Measurements from ENCODE around the gene PLD4.
A peak's percentile ranks its signal among the peaks of the same experiment; 100 is the strongest.

PLD4 gene

DNA sequence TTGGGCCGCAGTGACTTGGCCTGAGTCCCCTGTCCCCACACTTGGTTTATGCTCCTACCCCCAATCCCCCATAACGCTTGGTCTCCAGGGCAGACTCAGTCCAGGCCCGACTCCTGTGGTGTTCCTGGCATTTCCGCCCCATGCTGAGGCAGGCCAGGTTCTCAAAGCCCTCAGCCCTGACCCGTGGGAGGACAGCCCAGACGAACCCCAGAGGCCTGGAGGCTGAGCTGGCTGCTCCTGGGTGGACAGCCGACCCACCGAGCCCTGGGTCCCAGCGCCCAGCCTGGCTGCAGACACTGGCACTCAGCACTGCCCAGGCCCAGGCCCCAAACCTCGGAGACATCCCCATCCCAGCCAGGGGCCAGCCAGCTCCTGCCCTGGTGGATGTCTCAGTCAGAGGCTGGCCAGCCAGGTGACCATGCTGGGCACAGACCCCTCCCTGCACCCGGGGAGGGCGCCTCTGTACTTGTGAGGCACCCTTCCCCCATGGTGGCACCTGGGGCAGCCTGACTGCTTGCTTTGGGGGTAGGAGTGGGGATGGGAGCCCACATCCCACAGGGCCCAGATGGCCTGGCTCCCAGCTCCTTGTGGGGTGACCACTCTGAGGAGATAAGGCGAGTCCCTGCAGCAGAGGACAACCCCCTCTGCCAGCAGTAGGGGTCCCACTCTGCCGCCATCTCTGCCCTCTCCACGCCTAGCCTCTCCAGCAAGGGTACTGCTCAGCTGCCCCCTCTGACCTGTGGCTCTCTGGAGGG is 1.4 kb downstream of the PLD4 start:
- H3K27ac ChIP-seq = no peak overlapping the region
- no peak for DNase-seq (ENCODE audit: low read depth, low spot score)

GRCh38 chr14:104926619-104927431 is 2.1 kb downstream of the PLD4 start:
- no peak overlapping the region for H3K27ac ChIP-seq
- DNase-seq (ENCODE audit: low read depth, low spot score) = no peak

GRCh38 chr14:104927432-104927816 is 2.7 kb downstream of the PLD4 start:
- DNase-seq (ENCODE audit: low read depth, low spot score) = no peak
- H3K27ac ChIP-seq = no peak overlapping the region

DNA sequence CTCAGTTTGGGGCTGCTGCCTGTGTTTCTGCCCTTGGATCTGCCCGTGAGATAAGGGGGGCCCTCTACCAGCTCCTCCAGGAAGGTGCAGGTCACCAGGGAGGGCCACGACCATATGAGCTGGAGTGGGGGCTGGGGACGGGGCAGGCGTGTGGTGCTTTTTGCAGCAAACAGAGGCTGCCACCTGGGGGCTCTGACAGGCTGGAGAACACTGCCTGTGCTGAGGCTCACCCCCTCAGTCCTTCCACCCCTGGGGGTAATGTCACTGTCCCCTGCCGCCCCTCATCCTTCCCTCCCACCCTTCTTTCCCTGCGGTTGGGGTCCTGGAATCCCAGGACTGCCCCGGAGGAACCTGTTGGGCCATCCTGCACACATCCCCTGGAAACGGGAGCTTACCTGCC is 3.2 kb downstream of the PLD4 start:
- no peak for DNase-seq (ENCODE audit: low read depth, low spot score)
- H3K27ac ChIP-seq = no peak overlapping the region

DNA sequence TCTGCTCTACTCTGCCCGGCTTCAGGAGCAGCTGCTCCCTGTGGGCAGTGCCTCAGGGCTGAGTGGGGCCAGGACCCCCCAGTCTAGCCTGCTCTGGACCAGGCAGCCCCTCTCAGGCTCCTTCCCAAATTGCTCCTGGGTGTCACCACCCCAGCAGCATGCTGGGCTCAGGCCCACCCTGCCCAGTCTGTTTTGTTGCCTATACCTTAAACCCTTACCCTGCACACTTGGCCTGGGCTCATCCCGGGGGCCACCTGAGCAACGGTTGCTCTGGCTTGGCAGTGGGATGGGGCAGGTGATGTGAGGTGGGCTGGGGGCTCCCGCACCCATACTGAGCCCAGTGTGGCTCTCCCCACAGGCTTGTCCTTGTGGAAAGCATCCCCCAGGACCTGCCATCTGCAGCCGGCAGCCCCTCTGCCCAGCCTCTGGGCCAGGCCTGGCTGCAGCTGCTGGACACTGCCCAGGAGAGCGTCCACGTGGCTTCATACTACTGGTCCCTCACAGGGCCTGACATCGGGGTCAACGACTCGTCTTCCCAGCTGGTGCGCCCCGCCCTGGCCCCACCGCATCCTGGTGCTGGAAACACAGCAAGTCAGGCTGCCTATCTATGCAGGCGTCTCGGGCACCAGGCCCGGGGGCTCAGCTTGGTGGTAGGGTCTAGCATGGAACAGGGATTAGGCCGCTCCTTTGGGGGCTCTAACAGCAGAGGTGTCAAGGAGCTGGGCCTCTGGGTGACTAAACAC is 3.9 kb downstream of the PLD4 start:
- H3K27ac ChIP-seq = no peak overlapping the region
- no peak for DNase-seq (ENCODE audit: low read depth, low spot score)

GRCh38 chr14:104929268-104930230 is 4.9 kb downstream of the PLD4 start:
- no peak overlapping the region for H3K27ac ChIP-seq
- DNase-seq (ENCODE audit: low read depth, low spot score) = no peak

DNA sequence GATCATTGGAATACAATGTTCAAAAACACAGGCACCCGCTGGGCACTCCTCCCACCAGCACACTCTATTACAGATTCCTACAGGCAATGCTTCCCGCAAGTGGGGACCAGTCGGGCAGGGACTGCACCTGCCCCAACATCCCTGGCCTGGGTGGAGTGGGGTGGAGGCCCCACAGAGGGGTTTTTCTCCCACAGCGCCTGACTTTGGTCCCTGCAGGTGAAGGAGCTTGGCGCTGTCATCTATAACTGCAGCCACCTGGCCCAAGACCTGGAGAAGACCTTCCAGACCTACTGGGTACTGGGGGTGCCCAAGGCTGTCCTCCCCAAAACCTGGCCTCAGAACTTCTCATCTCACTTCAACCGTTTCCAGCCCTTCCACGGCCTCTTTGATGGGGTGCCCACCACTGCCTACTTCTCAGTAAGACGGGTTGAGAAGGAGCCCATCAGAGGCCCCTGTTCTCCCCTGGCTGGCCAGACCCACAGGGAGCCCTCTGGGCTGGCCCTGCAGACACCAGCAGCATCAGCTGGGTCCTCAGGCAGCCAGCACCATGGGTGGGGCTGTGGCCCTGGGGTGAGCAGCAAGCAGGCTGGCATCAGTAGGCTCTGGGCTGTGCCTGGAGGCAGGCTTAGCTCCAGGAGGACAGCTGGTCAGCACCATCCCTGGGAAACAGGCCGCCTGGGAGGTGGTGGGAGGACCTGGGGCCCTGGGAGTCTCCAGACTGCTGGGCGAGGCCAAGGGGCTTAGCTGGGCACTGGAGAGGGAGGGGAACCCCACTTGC is 6.0 kb downstream of the PLD4 start:
- DNase-seq (ENCODE audit: low read depth, low spot score) = no peak
- no peak overlapping the region for H3K27ac ChIP-seq

GRCh38 chr14:104931304-104931770 is 6.7 kb downstream of the PLD4 start:
- DNase-seq (ENCODE audit: low read depth, low spot score) = no peak
- H3K27ac ChIP-seq = no peak overlapping the region

DNA sequence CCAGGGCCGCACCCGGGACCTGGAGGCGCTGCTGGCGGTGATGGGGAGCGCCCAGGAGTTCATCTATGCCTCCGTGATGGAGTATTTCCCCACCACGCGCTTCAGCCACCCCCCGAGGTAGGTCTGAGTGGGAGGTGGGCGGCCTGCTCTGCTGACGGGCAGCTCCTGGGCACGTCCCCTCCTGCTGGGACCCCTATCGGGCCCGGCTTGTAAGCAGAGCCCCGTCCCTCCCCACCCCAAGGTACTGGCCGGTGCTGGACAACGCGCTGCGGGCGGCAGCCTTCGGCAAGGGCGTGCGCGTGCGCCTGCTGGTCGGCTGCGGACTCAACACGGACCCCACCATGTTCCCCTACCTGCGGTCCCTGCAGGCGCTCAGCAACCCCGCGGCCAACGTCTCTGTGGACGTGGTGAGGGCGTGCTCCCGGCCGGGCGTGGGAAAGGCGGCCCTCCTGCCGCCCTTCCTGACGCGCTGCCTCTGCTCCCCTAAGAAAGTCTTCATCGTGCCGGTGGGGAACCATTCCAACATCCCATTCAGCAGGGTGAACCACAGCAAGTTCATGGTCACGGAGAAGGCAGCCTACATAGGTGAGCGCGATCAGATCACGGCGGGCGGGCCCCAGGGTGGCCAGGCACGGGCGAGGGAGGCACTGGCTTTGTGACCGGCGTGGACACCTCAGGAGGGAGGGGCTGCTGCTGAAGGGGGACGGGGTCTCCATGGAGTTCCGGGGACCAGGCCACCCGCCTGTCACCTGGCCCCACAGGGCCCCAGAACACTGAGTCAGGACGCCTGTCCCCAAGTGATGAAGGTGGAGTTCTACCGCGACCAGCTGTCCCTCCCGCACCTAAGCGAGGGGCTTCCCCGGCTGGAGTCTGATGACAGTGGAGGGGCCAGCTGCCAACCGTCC is 7.3 kb downstream of the PLD4 start:
- H3K27ac ChIP-seq = no peak overlapping the region
- no peak for DNase-seq (ENCODE audit: low read depth, low spot score)

DNA sequence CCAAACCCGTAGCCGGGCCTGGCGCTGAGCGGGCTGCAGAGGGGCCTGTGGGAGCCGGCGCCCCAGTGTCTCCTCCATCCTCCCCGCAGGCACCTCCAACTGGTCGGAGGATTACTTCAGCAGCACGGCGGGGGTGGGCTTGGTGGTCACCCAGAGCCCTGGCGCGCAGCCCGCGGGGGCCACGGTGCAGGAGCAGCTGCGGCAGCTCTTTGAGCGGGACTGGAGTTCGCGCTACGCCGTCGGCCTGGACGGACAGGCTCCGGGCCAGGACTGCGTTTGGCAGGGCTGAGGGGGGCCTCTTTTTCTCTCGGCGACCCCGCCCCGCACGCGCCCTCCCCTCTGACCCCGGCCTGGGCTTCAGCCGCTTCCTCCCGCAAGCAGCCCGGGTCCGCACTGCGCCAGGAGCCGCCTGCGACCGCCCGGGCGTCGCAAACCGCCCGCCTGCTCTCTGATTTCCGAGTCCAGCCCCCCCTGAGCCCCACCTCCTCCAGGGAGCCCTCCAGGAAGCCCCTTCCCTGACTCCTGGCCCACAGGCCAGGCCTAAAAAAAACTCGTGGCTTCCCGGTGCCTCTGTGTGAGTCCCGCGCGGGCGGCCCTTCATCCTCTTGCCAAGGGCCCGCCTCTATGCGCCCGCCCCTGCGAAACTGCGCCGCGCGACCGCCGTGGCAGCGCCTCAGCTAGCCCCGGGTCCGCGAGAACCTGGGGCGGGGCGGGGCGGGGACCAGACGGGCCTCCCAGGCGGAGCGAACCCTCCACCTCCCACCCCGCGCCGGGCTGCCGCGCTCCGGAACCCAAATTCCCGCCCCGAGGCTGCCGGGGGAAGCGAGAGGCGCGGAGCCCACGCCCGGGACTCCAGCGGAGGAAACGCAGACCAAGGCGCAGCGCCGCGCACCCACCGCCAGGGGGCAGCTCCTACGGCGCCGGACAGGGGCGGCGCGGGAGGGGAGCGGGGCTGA is 8.3 kb downstream of the PLD4 start:
- no peak overlapping the region for H3K27ac ChIP-seq

GRCh38 chr14:104933746-104934733 is 9.4 kb downstream of the PLD4 start:
- H3K27ac ChIP-seq = no peak overlapping the region
- DNase-seq (ENCODE audit: low read depth, low spot score) = no peak

More for the DNA sequence above, 8.3 kb downstream of the PLD4 start:
- DNase-seq (ENCODE audit: low read depth, low spot score) = no peak

- no peak for DNase-seq (ENCODE audit: low read depth, low spot score)
- H3K27ac ChIP-seq = no peak overlapping the region
These were observed 10.5 kb downstream of the PLD4 start for GRCh38 chr14:104935026-104935650.

DNA sequence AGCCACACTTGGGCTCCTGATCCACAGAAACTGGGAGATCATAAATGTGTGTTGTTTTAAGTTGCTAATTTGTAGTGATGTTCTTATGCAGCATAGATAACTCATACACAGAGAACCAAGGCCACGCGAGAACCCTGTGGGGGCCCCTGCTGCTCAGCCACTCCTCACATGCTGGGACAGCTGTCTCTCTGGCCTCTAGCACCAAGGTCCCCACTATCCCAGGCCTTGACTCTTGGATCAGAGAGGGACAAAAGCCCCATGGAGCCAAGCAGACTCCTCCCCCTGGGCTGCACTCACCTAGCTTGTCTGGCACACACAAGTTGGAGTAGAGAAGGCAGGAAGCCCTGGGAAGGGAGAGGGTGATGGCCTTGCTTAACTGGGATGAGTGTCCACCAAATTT is 11.3 kb downstream of the PLD4 start:
- peak overlapping the region; percentile 4 for H3K27ac ChIP-seq
- DNase-seq (ENCODE audit: low read depth, low spot score) = no peak

- peak overlapping the region; percentile 4 for H3K27ac ChIP-seq
- DNase-seq (ENCODE audit: low read depth, low spot score) = no peak
These were observed 11.9 kb downstream of the PLD4 start for GRCh38 chr14:104936361-104937155.
